Muscle of leg (tissue), 11 donors: Measurements from ENCODE around the gene SLC22A13. TPM values are rescaled to one million over a fixed set of nuclear protein-coding genes. Genes with fewer than 3 reads are reported as not detected.

Experiments used
- DNase-seq: peaks from one replicate; pipeline ENCODE4 v3.0.0; 2013
- H3K27ac ChIP-seq: one replicate; pipeline ENCODE4 v1.5.1; 2013; ENCODE audit warnings: mild to moderate bottlenecking, low read length, control low read depth
- H3K27me3 ChIP-seq: one replicate; pipeline ENCODE4 v1.6.1; 2013; ENCODE audit warnings: low read length; ENCODE audit not compliant: control insufficient read depth, insufficient read depth
- H3K36me3 ChIP-seq: one replicate; pipeline ENCODE4 v1.6.1; 2013; ENCODE audit warnings: low read length; ENCODE audit not compliant: control insufficient read depth, insufficient read depth
- H3K4me1 ChIP-seq: one replicate; pipeline ENCODE4 v1.6.1; 2013; ENCODE audit warnings: low read length; ENCODE audit not compliant: control insufficient read depth, insufficient read depth
- H3K4me3 ChIP-seq: one replicate; pipeline ENCODE4 v1.5.1; 2013; ENCODE audit warnings: low read length, control low read depth
- H3K9me3 ChIP-seq: replicated peaks from 2 replicates; pipeline ENCODE4 v1.6.1; 2013; ENCODE audit warnings: low read depth, low read length; ENCODE audit not compliant: control insufficient read depth
- WGBS: methylation state at CpG from one replicate; pipeline ENCODE4 v1.1.5; 2013; ENCODE audit warnings: missing lambda C conversion rate; ENCODE audit not compliant: insufficient coverage; 5-methylcytosine and 5-hydroxymethylcytosine counted together
- polyA plus RNA-seq, 8 donors: library from polyadenylated mRNA; unstranded; fragments of 120-200 nt; gene quantifications; one replicate each; pipeline versions ENCODE4 v1.2.1 to v1.2.3, GENCODE V29; 2013; ENCODE audit warnings: inconsistent platforms in 1 of 8, low replicate concordance in 1 of 8; ENCODE audit not compliant: insufficient read length in 8 of 8, insufficient read depth in 1 of 8
- total RNA-seq: library from RNA; stranded (reverse); fragments of 120-200 nt; gene quantifications from one replicate; pipeline ENCODE4 v1.2.4, GENCODE V29; 2013

SLC22A13 gene
- total and polyA plus RNA-seq, 9 donors = 0.08 to 0.22 (median 0.15) TPM; not detected in 2

GRCh38 chr3:38260474-38260873, 5.1 kb upstream of the SLC22A13 start:
- WGBS = no CpG with 5 or more reads among the region's 2 CpGs
- H3K9me3 ChIP-seq = peaks cover 3% of the 10 kb centered on the region
- H3K4me1 ChIP-seq = peaks cover 13% of the 10 kb centered on the region
- H3K4me3 ChIP-seq = no peak overlapping the region
- peaks cover 11% of the 10 kb centered on the region for H3K36me3 ChIP-seq
- DNase-seq = no peak
- no peaks in the 10 kb centered on the region for H3K27me3 ChIP-seq
- H3K27ac ChIP-seq = no peak overlapping the region

GRCh38 chr3:38264353-38264771, 1.2 kb upstream of the SLC22A13 start:
- Histone ChIP-seq H3K9me3 (peaks cover 3% of the 10 kb centered on the region), H3K36me3 (peaks cover 10% of the 10 kb centered on the region), H3K27me3 (no peaks in the 10 kb centered on the region), H3K27ac (no peak overlapping the region), H3K4me3 (no peak overlapping the region), H3K4me1 (peaks cover 20% of the 10 kb centered on the region)
- DNase-seq = peak; percentile 16
- no CpG with 5 or more reads among the region's 1 CpG for WGBS

- H3K4me1 ChIP-seq = peaks cover 20% of the 10 kb centered on the region
- no peak overlapping the region for H3K27ac ChIP-seq
- peaks cover 10% of the 10 kb centered on the region for H3K36me3 ChIP-seq
- H3K27me3 ChIP-seq = no peaks in the 10 kb centered on the region
- 56% methylated on average over 1 of the region's 1 CpG for WGBS
- peaks cover 3% of the 10 kb centered on the region for H3K9me3 ChIP-seq
- no peak for DNase-seq
- H3K4me3 ChIP-seq = no peak overlapping the region
Observed at GRCh38 chr3:38264779-38265178, 833 bp upstream of the SLC22A13 start.

GRCh38 chr3:38266810-38267209, 1.2 kb downstream of the SLC22A13 start:
- 67% methylated on average over 1 of the region's 1 CpG for WGBS

GRCh38 chr3:38267662-38268061, 2.0 kb downstream of the SLC22A13 start:
- peaks cover 20% of the 10 kb centered on the region for H3K4me1 ChIP-seq
- H3K9me3 ChIP-seq = no peaks in the 10 kb centered on the region
- H3K27ac ChIP-seq = no peak overlapping the region
- WGBS = 82% methylated on average over 2 of the region's 2 CpGs
- no peak for DNase-seq
- no peaks in the 10 kb centered on the region for H3K27me3 ChIP-seq
- H3K36me3 ChIP-seq = peaks cover 3% of the 10 kb centered on the region
- no peak overlapping the region for H3K4me3 ChIP-seq

More at GRCh38 chr3:38266810-38267209, 1.2 kb downstream of the SLC22A13 start:
- no peak for DNase-seq
- peaks cover 20% of the 10 kb centered on the region for H3K4me1 ChIP-seq
- H3K27ac ChIP-seq = no peak overlapping the region
- peaks cover 3% of the 10 kb centered on the region for H3K36me3 ChIP-seq
- H3K27me3 ChIP-seq = no peaks in the 10 kb centered on the region
- H3K9me3 ChIP-seq = no peaks in the 10 kb centered on the region
- no peak overlapping the region for H3K4me3 ChIP-seq

- Histone ChIP-seq H3K36me3 (peaks cover 3% of the 10 kb centered on the region), H3K4me1 (peaks cover 20% of the 10 kb centered on the region), H3K27me3 (no peaks in the 10 kb centered on the region), H3K9me3 (no peaks in the 10 kb centered on the region), H3K4me3 (no peak overlapping the region), H3K27ac (no peak overlapping the region)
- WGBS = 69% methylated on average over 3 of the region's 5 CpGs
- DNase-seq = no peak
Observed at GRCh38 chr3:38268087-38268486, 2.5 kb downstream of the SLC22A13 start.

- Histone ChIP-seq H3K4me1 (peaks cover 20% of the 10 kb centered on the region), H3K4me3 (no peak overlapping the region), H3K27ac (no peak overlapping the region), H3K27me3 (no peaks in the 10 kb centered on the region), H3K9me3 (no peaks in the 10 kb centered on the region), H3K36me3 (peaks cover 3% of the 10 kb centered on the region)
- no peak for DNase-seq
- no CpG with 5 or more reads among the region's 1 CpG for WGBS
Observed at GRCh38 chr3:38268522-38268921, 2.9 kb downstream of the SLC22A13 start.

GRCh38 chr3:38270606-38271005, 5.0 kb downstream of the SLC22A13 start:
- no peak for DNase-seq
- Histone ChIP-seq H3K27ac (no peak overlapping the region), H3K4me1 (peaks cover 5% of the 10 kb centered on the region), H3K4me3 (no peak overlapping the region), H3K36me3 (peaks cover 3% of the 10 kb centered on the region), H3K27me3 (no peaks in the 10 kb centered on the region), H3K9me3 (no peaks in the 10 kb centered on the region)
- WGBS = 75% methylated on average over 1 of the region's 3 CpGs

- Histone ChIP-seq H3K4me1 (no peaks in the 10 kb centered on the region), H3K9me3 (no peaks in the 10 kb centered on the region), H3K36me3 (peaks cover 2% of the 10 kb centered on the region), H3K4me3 (no peak overlapping the region), H3K27me3 (no peaks in the 10 kb centered on the region), H3K27ac (no peak overlapping the region)
- 79% methylated on average over 3 of the region's 5 CpGs for WGBS
- no peak for DNase-seq
Observed at GRCh38 chr3:38271553-38271952, 5.9 kb downstream of the SLC22A13 start.

- WGBS = 89% methylated on average over 19 of the region's 21 CpGs
- no peak for DNase-seq
- Histone ChIP-seq H3K9me3 (no peaks in the 10 kb centered on the region), H3K27me3 (no peaks in the 10 kb centered on the region), H3K4me1 (no peaks in the 10 kb centered on the region), H3K4me3 (no peak overlapping the region), H3K36me3 (no peaks in the 10 kb centered on the region), H3K27ac (no peak overlapping the region)
Observed at GRCh38 chr3:38274864-38275649, 9.4 kb downstream of the SLC22A13 start.
